Body of pancreas (tissue), 4 donors: ENCODE data around the gene ANKMY1. TPM values are rescaled to one million over a fixed set of nuclear protein-coding genes. Genes with fewer than 3 reads are reported as not detected.

ENCODE experiments used
- ATAC-seq: fragments of 150-250 bp; one replicate; pipeline ENCODE4 v1.9.1; 2016
- DNase-seq, 4 donors: peaks; one replicate each; pipeline ENCODE4 v3.0.0-alpha.2; 2019
- H3K27ac ChIP-seq, 4 donors: fragments of 200-600 bp; sonication (generic); 1 replicate in 3 of 4; 2 replicates in 1 of 4; pipeline versions ENCODE4 v1.5.1 to v1.6.1; 2016 to 2019; ENCODE audit warnings: mild to moderate bottlenecking in 1 of 4, mixed read lengths in 1 of 4, moderate library complexity in 1 of 4
- H3K27me3 ChIP-seq, 2 donors: fragments of 200-600 bp; sonication (generic); one replicate each; pipeline ENCODE4 v1.6.0; 2016; ENCODE audit warnings: mild to moderate bottlenecking in 1 of 2
- H3K36me3 ChIP-seq, 2 donors: fragments of 200-600 bp; sonication (generic); replicated peaks in 1 of 2; 2 replicates each; pipeline ENCODE4 v1.5.1; 2016; ENCODE audit warnings: low read depth in 2 of 2; ENCODE audit not compliant: insufficient read depth in 1 of 2
- H3K4me1 ChIP-seq: fragments of 200-600 bp; sonication (generic); one replicate; pipeline ENCODE4 v1.6.0; 2016
- H3K4me3 ChIP-seq, 2 donors: fragments of 200-600 bp; sonication (generic); 1 replicate in 1 of 2; 2 replicates in 1 of 2; pipeline ENCODE4 v1.5.1; 2016 to 2019
- H3K9me3 ChIP-seq, 3 donors: fragments of 200-600 bp; sonication (generic); 1 replicate in 2 of 3; 2 replicates in 1 of 3; pipeline ENCODE4 v1.5.1; 2016
- POLR2A ChIP-seq, 3 donors: fragments of 450-650 bp; IDR thresholded peaks; one replicate each; pipeline ENCODE4 v1.6.1; 2016; ENCODE audit warnings: antibody characterized with exemption in 3 of 3, mild to moderate bottlenecking in 2 of 3
- WGBS, 2 donors: methylation state at CpG; one replicate each; pipeline ENCODE4 v1.1.5; 2017; 5-methylcytosine and 5-hydroxymethylcytosine counted together
- intact Hi-C: fragments of 100-400 bp; cut with DNase I; formaldehyde crosslinking; loops from one replicate; pipeline ENCODE4 v1.15.1; 2023
- total RNA-seq, 2 donors: library from RNA; depleted of rRNA; stranded (reverse); fragments of >200 nt; gene quantifications; one replicate each; pipeline ENCODE4 v1.1.0, GENCODE V29; 2016
- TF ChIP-seq, protein P1 (sequence below), 7 experiments: fragments of 450-650 bp in 4 of 7; fragments of 200-600 bp in 3 of 7; sonication (generic) in 3 of 7; IDR thresholded peaks; one replicate each; pipeline ENCODE4 v1.5.1; 2016 to 2019; ENCODE audit warnings: antibody characterized with exemption in 7 of 7

The ANKMY1 gene
- total RNA-seq, 2 donors from 2014 or later, result 17.9 to 26.0 TPM

DNA sequence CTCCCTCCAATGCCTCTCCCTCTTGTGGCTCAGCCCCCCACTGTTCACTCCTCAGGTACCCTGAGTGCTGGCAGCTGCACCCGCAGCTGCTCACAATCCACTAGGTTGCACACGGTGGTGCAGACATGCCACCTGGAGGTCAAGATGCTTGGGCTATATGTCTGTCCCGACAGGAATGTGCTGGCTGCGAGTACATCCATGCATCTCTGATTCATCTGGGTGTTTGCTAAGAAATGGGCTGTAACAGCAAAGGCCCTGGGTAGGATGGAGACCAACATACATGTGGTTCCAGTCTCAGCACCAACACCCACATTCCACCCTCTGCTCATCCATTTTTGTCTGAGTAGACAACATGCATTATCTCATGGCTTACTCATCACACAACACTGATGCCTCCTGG is 31.3 kb downstream of the ANKMY1 start:
- Histone ChIP-seq H3K4me3 (no peak overlapping the region), H3K27ac (no peak overlapping the region), H3K36me3 (peaks cover 0 to 6% of the 10 kb centered on the region in 2 donors), H3K27me3 (no peaks in the 10 kb centered on the region), H3K4me1 (no peaks in the 10 kb centered on the region), H3K9me3 (peaks cover 0 to 5% (median 0%) of the 10 kb centered on the region in 3 donors)
- intact Hi-C loops, result no loop called here
- ATAC-seq (no peak), DNase-seq (no peak)
- WGBS, 2 donors, result 71 to 91% methylated on average over 4 of the region's 4 CpGs
- TF ChIP-seq, protein P1, sequence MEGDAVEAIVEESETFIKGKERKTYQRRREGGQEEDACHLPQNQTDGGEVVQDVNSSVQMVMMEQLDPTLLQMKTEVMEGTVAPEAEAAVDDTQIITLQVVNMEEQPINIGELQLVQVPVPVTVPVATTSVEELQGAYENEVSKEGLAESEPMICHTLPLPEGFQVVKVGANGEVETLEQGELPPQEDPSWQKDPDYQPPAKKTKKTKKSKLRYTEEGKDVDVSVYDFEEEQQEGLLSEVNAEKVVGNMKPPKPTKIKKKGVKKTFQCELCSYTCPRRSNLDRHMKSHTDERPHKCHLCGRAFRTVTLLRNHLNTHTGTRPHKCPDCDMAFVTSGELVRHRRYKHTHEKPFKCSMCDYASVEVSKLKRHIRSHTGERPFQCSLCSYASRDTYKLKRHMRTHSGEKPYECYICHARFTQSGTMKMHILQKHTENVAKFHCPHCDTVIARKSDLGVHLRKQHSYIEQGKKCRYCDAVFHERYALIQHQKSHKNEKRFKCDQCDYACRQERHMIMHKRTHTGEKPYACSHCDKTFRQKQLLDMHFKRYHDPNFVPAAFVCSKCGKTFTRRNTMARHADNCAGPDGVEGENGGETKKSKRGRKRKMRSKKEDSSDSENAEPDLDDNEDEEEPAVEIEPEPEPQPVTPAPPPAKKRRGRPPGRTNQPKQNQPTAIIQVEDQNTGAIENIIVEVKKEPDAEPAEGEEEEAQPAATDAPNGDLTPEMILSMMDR (IDR thresholded peaks at IDR 0.05), result no peak
- TF ChIP-seq POLR2A (IDR thresholded peaks at IDR 0.05), result no peak

DNA sequence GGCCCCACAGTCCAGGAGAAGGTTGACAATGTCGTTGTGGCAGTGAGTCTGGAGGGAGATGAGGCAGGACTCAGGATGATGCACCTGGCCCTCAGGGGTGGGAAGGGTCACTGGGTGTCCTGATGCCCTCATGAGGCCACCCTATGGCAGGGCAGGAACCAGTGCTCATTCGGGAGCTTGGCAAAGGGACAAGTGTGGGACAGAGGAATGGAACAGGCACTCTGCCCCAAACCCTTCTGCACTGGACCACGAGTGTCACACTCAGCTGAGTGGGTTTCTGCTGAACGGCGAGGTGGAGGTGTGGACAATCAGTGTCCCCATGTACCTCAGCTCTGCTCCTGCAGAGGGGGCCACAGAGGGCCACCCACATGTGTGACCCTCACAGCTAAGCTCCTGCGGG is 32.0 kb downstream of the ANKMY1 start:
- Histone ChIP-seq H3K4me1 (no peaks in the 10 kb centered on the region), H3K4me3 (no peak overlapping the region), H3K9me3 (no peaks in the 10 kb centered on the region), H3K36me3 (peaks cover 0 to 6% of the 10 kb centered on the region in 2 donors), H3K27ac (no peak overlapping the region), H3K27me3 (no peaks in the 10 kb centered on the region)
- TF ChIP-seq, protein P1 (IDR thresholded peaks at IDR 0.05), result no peak
- no peak for TF ChIP-seq POLR2A (IDR thresholded peaks at IDR 0.05)
- 91 to 93% methylated on average over 6 of the region's 6 CpGs for whole genome bisulfite sequencing, 2 donors
- intact Hi-C loops, result no loop called here
- no peak for DNase-seq
- no peak for ATAC-seq

DNA sequence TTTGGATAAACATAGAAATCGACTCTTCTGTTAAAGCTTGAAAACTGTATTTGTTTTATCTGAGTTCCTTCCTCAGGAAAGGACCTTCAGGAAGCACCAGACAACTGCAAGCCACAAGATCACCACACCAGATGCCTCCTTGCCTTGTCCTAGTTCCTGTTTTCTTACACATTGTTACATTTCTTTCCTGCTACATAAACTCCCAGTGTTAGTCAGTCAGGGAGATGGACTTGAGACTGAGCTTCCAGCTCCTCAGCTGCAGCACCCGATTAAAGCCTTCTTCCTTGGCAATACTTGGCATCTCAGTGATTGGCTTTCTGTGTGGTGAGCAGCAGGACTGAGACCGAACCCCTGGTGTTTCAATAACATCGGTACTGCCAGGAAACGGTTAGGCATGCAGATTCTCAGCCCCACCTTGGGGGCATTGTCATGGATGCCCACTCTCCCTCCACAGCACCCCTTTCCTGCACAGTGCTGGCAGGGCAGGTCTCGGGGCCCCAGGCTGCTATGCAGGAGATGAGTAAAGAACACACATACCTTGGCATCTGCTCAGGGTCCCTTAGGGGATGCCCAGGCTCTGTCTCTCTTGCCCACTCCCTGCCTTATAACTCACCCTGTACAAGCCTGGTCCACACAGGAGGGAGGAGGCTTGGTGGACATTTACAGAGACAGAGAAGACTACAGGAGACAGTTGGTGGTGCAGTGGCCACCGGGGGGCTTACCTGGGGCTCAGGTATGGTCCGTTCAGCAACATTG is 32.6 kb downstream of the ANKMY1 start:
- DNase-seq, result no peak
- Histone ChIP-seq H3K4me3 (no peak overlapping the region), H3K36me3 (peaks cover 0 to 6% of the 10 kb centered on the region in 2 donors), H3K27me3 (no peaks in the 10 kb centered on the region), H3K4me1 (no peaks in the 10 kb centered on the region), H3K9me3 (no peaks in the 10 kb centered on the region), H3K27ac (no peak overlapping the region)
- ATAC-seq, result no peak
- TF ChIP-seq, protein P1 (IDR thresholded peaks at IDR 0.05), result no peak
- TF ChIP-seq POLR2A (IDR thresholded peaks at IDR 0.05), result no peak
- intact Hi-C loops, result no loop called here
- 92 to 94% methylated on average over 7 of the region's 8 CpGs for WGBS, 2 donors

DNA sequence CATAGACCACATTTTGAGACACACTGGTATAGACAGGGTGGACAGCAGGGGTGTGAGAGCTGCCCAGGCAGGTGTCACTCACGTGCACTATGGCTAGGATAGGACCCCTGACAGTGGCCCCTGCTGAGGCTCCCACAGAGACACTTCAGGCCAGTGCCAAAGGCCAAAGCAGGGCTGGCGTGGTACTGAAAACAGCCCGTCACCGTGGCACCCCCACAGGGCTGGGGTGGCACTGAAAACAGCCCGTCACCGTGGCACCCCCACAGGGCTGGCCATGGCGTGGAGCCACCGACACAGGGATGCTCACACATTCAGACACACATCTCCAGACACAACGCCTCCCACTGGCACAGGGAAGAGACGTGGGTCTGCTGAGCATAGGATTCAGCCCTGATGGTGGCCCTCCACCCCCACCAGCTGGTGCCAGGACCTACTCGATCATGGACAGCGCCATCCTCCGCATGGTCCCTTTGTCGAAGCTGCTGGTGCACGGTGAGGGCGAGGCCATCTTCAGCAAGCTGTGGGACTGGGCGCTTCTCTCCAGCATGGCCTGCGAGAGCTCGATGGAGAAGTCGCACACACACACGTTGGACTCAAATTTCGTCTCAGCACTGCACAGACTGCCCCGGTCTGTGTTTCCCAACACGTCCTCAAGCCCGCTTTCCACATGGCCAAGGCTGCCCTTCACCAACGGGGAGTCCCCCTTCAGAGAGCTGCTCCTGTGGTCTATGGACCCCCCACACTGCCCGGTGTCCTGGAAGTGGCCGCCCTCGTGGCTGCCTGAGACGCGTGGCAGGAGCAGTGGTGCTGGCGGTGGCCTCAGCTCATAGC is 34.1 kb downstream of the ANKMY1 start:
- DNase-seq (no peak), ATAC-seq (no peak)
- intact Hi-C loops, result no loop called here
- H3K36me3 ChIP-seq, result peaks cover 0 to 6% of the 10 kb centered on the region in 2 donors
- no peaks in the 10 kb centered on the region for H3K9me3 ChIP-seq
- H3K4me3 ChIP-seq, result no peak overlapping the region
- 96 to 99% methylated on average over 27 to 29 of the region's 32 CpGs for WGBS, 2 donors
- no peak overlapping the region for H3K27ac ChIP-seq
- no peak for TF ChIP-seq POLR2A (IDR thresholded peaks at IDR 0.05)
- TF ChIP-seq, protein P1 (IDR thresholded peaks at IDR 0.05), result no peak
- no peaks in the 10 kb centered on the region for H3K27me3 ChIP-seq
- no peaks in the 10 kb centered on the region for H3K4me1 ChIP-seq
